ENCODE data around the gene GRAMD1A.
"Not testable (repeated sequence)": the region's sequence is repeated elsewhere in the genome, so short reads cannot be mapped to it uniquely, and the experiment has no call there.

Gene GRAMD1A

DNA sequence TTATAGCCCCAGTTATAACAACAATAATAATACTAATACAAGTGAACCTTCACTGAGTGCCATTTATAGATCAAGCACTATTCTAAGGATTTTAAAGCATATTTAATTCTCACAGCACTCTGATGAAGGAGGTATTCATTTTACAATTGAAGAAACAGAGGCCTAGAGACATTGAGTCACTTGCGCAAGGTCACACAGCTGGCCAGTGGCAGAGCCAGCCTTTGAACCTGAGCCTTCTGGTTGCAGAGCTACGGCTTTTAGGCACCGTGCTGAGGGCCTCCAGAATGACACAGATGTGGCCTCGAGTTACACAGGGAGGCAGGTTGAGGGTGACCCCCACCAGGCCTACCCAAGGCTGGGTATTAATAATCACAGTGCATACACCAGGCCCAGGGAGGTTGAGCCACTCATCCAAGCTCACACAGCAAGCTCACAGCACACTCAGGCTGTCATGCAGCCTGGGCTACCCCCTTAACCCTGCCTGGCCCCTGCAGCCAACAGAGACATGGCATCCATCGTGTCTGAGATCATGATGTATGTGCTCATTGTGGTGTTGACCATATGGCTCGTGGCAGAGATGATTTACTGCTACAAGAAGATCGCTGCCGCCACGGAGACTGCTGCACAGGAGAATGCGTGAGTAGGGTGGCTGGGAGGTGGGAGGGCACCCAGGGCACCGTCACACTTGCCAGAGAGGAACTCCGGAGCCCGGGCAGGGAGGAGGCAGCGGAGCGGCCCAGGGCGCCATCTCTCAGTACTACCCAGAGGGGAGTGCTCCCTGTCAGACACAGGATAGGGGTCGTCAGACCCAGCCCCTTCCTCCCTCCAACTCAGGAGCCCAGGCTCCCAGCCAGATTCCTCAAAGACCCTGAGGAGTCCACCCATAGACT lies 38.7 kb downstream of the GRAMD1A start:
- DNase-seq (ENCODE audit: low read depth), result no peak

DNA sequence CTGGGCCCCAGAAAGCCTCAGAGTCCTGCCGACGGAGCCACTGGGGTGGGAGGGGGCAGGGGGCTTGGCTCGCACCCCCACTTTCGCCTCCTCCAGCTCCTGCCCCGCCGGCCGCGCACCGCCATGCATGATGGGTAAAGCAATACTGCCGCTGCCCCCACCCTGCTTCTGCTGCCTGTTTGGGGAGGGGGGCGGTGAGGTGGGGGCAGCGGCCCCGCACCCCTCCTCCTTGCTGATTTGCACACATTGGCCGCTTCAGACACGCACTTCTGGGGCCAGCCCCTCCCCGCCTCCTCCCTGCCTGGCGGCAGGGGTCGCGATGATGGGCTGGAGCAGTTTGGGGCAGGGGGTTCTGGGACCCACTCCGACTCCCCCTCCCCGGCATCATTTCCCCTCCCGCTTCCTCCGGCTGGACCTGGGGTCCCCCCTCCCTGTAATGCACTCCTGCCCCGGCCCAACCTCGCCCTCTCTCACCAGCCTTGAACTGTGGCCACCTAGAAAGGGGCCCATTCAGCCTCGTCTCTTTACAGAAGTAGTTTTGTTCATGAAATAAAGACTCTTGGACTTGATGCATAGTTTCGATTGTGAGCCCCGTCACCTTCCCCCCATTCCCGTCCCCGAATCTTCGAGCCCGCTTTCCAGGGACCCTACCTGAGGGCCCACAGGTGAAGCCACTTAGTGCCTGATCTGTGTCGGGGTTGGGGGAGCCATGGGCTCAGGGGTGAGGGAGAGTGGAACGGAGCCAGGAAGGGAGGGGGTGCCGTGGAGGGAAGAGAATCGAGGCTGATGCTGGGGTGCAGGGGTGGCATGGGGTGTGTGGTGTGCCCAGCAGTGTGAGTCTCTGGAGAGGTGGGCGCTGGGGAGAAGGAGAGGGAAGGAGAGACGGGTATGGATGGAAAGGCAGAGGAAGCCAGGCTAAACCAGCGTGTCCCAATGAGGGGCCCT lies 40.0 kb downstream of the GRAMD1A start:
- no peak for DNase-seq (ENCODE audit: low read depth)

DNA sequence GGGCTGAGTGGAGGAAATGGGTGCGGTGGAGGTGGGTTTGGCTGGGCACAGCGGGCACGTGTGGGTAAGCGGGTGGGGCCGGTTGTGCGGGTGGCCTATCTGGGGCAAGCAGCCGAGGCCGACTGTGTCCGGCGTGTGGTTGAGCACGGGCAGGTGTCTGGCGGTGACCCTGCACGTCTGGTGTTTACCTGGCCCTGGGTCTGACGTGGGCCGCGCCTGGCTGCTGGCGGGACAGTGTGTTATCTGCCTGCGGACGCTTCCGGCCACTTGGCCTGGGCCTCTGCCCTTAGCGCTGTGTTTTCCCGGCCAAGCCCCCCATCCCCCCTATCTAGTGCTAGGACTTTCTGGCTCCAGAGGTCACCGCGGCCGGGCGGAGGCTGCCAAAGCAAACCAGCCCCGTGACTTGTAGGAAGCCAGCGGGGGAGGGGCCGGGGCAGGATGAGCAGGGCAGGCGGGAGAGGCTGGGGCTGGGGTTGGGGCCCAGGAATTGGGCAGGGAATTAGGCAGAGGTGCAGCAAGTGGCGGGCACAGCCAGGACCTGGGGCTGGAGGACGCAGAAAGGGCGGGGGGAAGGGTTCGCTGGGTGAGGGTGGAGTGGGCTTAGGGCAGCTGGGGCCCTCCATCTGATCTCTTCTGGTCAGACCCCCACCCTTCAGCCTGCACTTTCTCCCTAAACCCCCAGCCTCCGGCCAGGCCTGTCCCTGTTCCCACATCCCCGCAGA lies 40.9 kb downstream of the GRAMD1A start:
- no peak for DNase-seq (ENCODE audit: low read depth)

DNA sequence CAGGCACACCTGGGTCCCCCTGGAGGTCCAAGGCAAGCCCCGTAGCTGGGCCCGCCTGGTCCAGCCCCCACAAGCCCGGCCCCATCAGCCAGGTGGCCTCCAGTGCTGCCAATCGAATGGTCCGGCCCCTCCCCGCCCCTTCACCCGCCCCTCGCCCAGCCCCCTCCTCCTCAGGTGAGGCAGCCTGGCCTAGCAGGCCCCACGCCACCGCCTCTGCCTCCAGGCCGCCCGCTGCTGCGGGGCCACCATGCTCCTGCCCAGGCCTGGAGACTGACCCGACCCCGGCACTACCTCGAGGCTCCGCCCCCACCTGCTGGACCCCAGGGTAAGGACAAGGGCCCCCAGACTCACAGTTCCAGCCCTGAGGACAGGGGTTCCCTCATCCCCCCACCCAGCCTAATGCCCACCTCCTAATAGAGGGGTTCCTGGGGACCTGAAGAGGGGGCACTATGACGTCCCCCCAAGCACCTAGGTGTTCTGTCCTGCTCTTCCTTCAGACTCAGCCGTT lies 41.5 kb downstream of the GRAMD1A start, which contains the start of gene HPN:
Gene HPN (plus strand): TSS at position 174 of the 508 bp plus-strand sequence. CDS start 786 bp downstream, outside the sequence.
- DNase-seq (ENCODE audit: low read depth), result no peak

DNA sequence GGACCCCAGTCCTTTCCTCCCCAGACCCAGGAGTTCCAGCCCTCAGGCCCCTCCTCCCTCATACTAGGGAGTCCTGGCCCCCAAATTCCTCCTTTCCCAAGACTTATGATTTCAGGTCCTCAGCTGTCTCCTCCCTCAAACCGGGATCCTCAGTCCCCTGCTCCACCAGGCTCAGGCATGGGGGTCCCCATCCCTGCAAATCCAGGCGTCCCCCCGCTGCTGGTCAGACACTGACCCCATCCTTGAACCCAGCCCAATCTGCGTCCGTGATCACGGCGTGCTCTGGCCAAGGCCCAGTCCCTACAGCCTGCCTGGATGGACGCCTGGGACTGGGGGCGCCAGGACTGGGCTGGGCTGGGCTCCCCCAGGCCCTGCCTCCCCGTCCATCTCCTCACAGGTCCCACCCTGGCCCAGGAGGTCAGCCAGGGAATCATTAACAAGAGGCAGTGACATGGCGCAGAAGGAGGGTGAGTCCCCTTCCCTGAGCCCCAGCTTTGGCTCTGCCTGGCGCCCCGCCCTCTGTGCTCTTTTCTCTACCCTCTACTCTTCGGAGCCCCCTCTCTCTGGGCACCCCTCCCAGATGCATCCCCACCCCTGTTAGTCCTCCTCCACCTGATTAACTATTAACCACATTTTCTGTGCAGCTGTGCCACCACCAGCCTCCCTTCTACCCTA lies 42.1 kb downstream of the GRAMD1A start:
- no peak for DNase-seq (ENCODE audit: low read depth)

DNA sequence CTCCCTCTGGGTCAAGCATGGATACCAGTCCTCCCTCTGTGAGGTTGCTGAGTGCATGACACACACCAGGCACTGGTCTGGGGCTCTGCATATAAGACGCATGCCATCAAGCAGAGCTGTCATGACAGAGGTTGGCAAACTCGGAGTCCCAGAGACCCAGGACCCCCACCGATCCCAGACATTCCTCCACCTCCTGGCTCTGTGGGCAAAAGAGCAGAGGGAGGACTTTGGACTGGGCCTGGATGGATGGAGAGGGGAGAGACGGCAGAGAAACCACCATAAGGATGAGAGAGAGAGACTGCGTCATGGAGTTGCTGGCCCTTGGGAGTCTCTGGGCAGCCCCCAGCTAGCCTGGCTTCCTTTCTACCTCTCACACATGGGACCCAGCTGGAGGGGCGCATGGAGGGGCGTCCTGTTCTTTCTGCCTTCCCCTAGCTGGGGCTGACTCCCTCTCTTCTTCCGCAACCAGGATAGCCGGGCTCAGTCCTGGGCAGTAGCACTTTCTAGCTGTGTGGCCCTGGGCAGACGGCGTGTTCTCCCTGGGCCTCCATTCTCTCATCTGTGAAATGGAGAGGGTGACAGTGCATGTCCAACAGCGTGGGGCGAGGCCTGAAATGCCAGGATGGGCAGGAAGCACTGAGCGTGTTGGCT lies 43.0 kb downstream of the GRAMD1A start:
- DNase-seq (ENCODE audit: low read depth), result no peak

DNA sequence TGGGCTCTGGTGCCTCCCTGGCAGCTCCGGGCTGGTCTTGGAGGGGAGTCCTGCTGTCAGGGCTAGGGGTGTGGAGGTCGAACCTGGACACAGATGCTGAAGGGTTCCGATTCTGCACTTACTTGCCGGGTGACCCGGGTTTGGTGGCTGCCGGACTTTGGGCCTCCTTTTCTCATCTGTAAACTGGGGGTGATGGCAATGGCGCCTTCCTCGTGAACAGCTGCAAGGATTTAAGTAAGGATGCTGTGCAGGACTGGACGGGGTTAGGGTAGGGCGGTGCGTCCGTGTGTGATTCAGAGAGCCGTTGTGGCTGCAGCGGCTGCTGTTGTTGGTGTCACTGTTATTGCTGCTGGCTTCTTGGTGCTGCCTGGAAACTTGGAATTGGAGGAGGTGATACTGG lies 43.8 kb downstream of the GRAMD1A start:
- no peak for DNase-seq (ENCODE audit: low read depth)

DNA sequence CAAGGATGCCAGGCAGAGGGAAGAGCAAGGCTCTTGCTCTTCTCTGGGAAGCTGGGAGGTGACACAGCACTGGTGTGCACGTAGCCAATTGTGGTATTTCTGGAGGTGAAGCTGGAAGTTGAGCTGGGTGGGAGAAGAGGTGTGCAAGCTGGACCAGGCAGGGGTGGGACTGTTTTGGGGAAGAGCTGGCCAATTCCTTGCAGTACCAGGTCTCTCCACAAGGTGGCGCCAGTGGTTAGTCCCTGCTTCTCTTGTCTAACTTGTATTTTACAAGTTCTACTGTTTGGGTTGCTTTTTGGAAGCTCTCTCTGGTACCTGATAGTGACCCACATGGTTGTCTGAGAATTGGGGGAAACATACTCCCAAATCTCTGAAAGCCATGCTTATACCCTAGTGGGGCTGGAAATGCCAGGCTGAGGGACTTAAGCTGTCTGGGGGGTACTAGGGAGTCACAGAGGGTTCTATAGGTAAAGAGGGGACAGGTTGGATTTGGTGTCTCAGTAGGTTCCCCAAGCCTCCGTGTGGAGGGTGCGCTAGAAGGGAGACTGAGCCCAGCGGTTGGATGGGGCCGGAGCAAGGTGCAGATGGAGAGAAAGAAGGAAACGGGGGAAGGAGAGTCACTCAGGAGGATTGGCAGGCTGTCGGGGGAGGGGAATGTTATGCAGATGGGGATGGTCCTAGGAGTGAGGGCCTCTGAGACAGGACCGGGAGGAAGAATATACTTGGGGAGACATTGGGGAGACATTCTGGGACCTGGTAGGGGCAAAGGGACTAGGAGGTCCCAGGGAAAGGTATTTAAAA lies 44.4 kb downstream of the GRAMD1A start:
- peak; percentile 42 for DNase-seq (ENCODE audit: low read depth)

DNA sequence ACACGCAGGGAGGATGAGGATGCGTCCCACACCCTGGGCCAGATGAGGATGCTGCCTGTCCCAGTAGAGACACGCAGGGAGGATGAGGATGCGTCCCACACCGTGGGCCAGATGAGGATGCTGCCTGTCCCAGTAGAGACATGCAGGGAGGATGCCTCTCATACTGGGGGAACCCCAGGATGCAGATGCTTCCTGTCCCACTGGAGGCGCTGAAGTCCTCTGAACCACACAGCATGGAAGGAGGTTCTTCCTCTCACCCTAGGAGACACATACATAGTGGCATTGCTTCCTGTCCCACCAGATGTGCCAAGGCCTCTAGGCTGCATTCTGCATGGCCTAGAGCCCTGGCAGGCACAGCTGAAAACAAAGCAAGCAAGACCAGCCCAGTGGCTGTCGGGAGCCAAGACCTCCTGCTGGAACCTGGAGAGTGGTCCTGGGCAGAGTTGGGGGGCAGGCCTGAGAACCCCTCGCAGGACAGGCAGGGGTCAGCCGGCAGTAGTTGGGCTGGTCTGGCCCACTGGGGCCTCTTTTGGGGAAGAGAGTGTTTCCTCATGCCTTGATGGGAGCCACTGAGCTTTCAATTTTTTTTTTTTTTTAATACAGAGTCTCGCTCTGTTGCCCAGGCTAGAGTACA lies 45.7 kb downstream of the GRAMD1A start:
- no peak for DNase-seq (ENCODE audit: low read depth)

DNA sequence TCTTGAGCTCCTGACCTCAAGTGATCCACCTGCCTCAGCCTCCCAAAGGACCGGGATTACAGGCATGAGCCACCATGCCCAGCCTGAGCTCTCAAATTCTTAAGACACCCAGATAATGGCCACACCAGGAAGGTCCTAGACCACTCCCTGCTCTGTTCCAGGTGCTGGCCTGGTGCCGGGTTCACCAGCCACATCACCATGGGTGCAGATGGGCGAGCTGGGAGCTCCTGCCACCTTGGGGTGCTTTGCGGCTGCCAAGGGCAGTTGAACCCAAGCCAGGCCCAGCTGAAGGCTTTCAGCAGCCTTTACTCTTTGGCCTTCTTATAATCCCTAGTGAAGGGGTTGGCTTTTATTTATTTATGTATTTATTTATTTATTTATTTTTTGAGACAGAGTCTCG lies 46.3 kb downstream of the GRAMD1A start:
- DNase-seq (ENCODE audit: low read depth), result no peak

DNA sequence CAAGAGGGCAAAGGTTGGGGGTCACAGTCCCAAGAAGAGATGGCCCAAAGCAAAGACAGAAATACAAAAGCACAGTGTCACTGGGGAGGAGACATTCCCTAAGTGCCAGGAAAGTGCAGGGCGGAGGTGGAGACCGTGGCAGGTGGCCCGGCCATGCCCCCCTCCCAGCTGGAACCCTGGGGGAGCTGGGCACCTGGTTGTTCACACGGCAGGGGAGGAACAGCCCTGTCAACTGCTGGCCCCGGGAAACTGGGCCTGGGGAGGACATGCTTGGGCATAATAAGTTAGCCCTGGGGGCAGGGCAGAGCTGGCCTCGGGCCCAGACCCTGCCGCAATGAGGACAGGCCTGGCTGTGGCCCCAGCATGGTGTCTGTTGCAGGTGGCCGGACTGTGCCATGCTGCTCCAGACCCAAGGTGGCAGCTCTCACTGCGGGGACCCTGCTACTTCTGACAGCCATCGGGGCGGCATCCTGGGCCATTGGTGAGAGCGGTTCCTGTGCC lies 48.8 kb downstream of the GRAMD1A start:
- DNase-seq (ENCODE audit: low read depth), result no peak

DNA sequence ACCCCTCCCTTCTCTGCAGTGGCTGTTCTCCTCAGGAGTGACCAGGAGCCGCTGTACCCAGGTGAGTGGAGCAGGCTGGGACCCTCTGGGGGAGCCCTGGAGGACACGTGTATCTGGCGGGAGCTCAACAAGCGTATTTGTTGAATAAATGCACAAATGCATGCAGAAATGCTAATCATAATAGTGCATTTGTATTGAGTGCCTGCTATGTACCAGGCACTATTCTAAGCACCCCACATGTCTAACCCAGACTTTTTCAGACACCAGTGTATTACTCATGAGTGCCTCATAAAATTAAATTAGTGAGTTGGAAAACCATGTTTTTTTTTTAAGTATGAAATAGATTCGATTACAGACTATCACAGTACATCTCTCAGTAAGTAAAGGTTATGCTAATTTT lies 49.3 kb downstream of the GRAMD1A start:
- DNase-seq (ENCODE audit: low read depth), result no peak

DNA sequence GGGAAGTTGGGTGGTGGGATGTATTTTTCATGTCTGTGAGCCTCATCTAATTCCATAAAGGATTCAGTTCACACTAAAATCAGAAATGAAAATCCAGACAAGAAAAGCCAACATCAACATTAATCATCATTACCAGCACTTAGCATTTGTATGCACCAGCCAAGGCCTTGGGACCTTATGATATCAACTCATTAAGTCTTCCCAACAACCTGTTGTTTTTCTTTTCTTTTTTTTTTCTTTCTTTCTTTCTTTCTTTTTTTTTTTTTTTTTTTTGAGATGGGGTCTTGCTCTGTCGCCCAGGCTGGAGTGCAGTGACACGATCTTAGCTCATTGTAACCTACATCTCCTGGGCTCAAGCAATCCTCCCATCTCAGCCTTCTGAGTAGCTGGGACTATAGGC lies 50.5 kb downstream of the GRAMD1A start:
- not testable (repeated sequence) for DNase-seq (ENCODE audit: low read depth)

DNA sequence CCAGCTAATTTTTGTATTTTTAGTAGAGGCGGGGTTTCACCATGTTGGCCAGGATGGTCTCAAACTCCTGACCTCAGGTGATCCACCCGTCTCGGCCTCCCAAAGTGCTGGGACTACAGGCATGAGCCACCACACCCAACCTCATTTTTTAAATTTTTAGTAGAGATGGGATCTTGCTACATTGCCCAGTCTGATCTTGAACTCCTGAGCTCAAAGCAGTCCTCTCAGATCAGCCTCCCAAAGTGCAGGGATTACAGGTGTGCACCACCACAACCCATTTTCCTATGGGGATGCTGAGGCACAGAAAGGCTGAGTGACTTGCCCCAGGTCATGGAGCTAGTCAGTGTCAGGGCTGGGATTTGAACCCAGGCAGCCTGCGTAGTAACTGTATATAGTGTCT lies 51.1 kb downstream of the GRAMD1A start:
- DNase-seq (ENCODE audit: low read depth), result not testable (repeated sequence)

DNA sequence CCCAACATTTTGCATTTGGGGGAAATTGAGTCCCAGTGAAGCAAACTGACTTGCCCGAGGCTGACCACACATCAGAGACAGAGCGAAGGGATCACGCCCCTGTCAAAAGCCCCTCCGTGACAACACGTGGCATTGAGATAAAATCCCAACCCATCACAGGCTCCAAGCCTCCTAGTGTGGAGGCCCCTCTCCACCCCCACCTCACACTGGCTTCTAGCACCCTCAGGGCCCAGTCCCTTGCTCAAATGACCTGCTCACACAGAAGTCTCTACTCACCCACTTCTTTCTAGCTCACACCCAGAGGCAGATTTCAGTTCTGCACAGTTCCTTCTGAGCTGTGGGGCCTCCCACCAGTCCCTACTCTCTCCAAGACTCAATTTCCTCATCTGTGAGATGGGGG lies 51.7 kb downstream of the GRAMD1A start:
- DNase-seq (ENCODE audit: low read depth), result no peak

DNA sequence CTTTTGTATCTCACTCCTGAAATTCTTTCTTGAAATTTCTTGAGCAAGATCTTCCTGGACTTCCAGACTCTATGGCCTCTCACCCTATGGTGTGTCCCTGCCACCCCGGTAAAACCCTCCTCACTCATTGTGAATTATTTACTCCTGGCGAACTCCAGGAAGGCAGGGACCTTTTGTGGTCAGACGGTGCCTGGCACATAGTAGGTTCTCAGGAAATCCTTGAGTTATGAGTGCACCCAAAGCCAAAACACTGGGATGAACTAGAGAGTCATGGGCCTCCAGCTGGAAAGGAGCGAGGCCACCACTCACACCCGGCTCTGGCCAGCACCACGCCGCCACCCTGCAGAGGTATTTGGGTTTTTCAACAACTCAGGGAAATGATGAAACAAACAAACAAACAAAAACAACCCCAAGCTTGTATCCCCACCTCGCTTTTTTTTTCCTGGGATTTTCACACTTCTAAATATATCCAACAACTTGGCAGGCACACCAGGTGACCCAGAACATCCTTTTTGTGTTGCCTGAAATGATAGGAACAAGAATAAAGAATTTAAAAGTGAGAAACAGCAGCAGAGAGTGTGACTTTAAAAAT lies 52.6 kb downstream of the GRAMD1A start:
- DNase-seq (ENCODE audit: low read depth), result no peak

DNA sequence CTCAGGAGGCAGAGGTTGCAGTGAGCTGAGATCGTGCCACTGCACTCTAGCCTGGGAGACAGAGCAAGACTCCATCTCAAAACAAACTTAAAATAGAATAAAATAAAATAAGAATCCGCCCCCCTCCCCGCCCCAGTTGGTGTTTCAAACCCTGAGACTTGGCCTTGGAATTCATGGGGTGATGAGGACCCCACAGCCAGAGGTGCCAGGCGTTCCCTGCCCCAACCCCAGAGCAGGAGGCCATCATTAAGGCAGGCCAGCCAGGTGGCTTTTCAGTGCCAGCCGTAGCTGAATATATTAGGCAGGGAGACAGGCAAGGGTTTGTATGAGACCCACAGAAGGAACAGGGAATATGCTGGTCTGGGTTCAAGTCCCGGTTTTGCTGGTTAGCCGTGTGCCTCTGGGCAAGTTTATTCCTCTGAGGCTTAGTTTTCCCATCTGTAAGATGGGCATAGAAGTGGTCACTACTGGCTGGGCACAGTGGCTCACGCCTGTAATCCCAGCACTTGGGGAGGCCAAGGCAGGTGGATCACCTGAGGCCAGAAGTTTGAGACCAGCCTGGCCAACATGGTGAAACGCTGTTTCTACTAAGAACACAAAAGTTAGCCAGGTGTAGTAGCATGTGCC lies 53.7 kb downstream of the GRAMD1A start:
- no peak for DNase-seq (ENCODE audit: low read depth)

DNA sequence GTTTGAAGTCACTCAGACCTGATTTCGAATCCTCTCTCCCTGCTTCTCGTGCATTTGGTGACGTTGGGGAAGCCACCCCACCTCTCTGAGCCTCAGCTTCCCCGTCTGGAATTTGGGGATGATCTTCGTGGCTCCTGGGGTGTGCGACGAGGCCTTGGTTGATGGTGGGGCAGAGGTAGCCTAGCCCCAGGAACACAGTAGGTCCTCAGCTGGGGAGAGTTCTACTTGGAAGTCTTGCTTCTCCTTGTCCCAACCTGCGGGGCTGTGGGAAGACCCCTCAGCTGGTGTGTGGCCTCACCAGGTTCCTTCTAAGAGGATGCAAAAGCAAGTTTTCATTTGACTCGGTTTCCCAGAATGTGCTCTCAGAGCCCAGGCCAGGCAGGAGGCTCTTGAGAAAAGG lies 54.5 kb downstream of the GRAMD1A start:
- no peak for DNase-seq (ENCODE audit: low read depth)
